Body of pancreas (tissue), 4 donors: ENCODE data around the gene FANCB.

Experiments
- CTCF ChIP-seq, 7 experiments: fragments of 450-650 bp in 4 of 7; fragments of 200-600 bp in 3 of 7; sonication (generic) in 3 of 7; IDR thresholded peaks; one replicate each; pipeline ENCODE4 v1.5.1; 2016 to 2019; ENCODE audit warnings: antibody characterized with exemption in 7 of 7
- POLR2A ChIP-seq, 3 donors: fragments of 450-650 bp; IDR thresholded peaks; one replicate each; pipeline ENCODE4 v1.6.1; 2016; ENCODE audit warnings: antibody characterized with exemption in 3 of 3, mild to moderate bottlenecking in 2 of 3

DNA sequence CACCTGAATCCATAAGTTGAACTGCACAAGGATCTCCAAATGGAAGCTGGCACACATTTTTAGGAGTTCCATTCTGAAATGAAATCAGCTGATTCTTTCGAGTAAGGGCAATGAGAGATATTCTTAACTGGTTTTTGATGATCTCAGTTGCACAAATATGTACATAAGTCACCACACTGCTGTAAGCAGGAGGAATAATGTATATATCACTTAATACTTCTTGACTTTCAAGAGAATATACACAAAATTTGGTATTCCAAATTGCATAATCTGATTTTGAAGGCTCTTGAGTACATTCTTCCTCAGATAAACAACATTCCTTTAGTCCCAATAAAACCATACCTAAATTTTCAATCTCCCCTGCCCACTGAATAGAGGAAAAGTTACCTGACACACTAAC lies 8.2 kb downstream of the FANCB start:
- TF ChIP-seq POLR2A (IDR thresholded peaks at IDR 0.05) (no peak), CTCF (IDR thresholded peaks at IDR 0.05) (no peak)
